ENCODE data around the gene APC. TPM values are rescaled to one million over a fixed set of nuclear protein-coding genes. Genes with fewer than 3 reads are reported as not detected.
A peak's percentile ranks its signal among the peaks of the same experiment; 100 is the strongest.

The APC gene
- total and polyA plus RNA-seq, 2 of the 13 experiments (the other 11 are each of a cell fraction or from before 2014, with no cell fraction given): 6.1 to 19.0 TPM

GRCh38 chr5:112737463-112738190 lies at the start of gene APC (continued):
- TF ChIP-seq, protein P1, sequence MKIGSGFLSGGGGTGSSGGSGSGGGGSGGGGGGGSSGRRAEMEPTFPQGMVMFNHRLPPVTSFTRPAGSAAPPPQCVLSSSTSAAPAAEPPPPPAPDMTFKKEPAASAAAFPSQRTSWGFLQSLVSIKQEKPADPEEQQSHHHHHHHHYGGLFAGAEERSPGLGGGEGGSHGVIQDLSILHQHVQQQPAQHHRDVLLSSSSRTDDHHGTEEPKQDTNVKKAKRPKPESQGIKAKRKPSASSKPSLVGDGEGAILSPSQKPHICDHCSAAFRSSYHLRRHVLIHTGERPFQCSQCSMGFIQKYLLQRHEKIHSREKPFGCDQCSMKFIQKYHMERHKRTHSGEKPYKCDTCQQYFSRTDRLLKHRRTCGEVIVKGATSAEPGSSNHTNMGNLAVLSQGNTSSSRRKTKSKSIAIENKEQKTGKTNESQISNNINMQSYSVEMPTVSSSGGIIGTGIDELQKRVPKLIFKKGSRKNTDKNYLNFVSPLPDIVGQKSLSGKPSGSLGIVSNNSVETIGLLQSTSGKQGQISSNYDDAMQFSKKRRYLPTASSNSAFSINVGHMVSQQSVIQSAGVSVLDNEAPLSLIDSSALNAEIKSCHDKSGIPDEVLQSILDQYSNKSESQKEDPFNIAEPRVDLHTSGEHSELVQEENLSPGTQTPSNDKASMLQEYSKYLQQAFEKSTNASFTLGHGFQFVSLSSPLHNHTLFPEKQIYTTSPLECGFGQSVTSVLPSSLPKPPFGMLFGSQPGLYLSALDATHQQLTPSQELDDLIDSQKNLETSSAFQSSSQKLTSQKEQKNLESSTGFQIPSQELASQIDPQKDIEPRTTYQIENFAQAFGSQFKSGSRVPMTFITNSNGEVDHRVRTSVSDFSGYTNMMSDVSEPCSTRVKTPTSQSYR (CRISPR knock-in tag; IDR thresholded peaks at IDR 0.05; ENCODE audit: borderline replicate concordance): peak; percentile 59; the same call in 1 of the 2 replicates
- TF ChIP-seq HDAC1 (CRISPR knock-in tag; IDR thresholded peaks at IDR 0.05): 0 out of 2 replicates have a peak, but pooled peaks have one; percentile 42
- peak; percentile 71 for TF ChIP-seq HNRNPLL (IDR thresholded peaks at IDR 0.05; ENCODE audit: low read depth, low read length, poor library complexity, severe bottlenecking)
- TF ChIP-seq NFYC (CRISPR knock-in tag; IDR thresholded peaks at IDR 0.05): peak; percentile 72
- peak; percentile 82 for TF ChIP-seq MAX (IDR thresholded peaks at IDR 0.05)
- 0 out of 2 replicates have a peak, but pooled peaks have one; percentile 19 for TF ChIP-seq KMT2B (CRISPR knock-in tag; IDR thresholded peaks at IDR 0.05)
- TF ChIP-seq ZNF788 (CRISPR knock-in tag; IDR thresholded peaks at IDR 0.05; ENCODE audit: borderline replicate concordance): peak; percentile 44; the same call in 1 of the 2 replicates
- TF ChIP-seq RAD51 (IDR thresholded peaks at IDR 0.05; ENCODE audit: borderline replicate concordance): peak; percentile 60
- 0 out of 2 replicates have a peak, but pooled peaks have one; percentile 35 for TF ChIP-seq ZNF564 (CRISPR knock-in tag; IDR thresholded peaks at IDR 0.05)
- TF ChIP-seq KMT2A (CRISPR knock-in tag; IDR thresholded peaks at IDR 0.05): 0 out of 2 replicates have a peak, but pooled peaks have one; percentile 22
- TF ChIP-seq PHF21A (CRISPR knock-in tag; IDR thresholded peaks at IDR 0.05): peak; percentile 48; the same call in 1 of the 2 replicates
- TF ChIP-seq, protein P2, sequence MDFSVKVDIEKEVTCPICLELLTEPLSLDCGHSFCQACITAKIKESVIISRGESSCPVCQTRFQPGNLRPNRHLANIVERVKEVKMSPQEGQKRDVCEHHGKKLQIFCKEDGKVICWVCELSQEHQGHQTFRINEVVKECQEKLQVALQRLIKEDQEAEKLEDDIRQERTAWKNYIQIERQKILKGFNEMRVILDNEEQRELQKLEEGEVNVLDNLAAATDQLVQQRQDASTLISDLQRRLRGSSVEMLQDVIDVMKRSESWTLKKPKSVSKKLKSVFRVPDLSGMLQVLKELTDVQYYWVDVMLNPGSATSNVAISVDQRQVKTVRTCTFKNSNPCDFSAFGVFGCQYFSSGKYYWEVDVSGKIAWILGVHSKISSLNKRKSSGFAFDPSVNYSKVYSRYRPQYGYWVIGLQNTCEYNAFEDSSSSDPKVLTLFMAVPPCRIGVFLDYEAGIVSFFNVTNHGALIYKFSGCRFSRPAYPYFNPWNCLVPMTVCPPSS (IDR thresholded peaks at IDR 0.05): no peak
- TF ChIP-seq KAT2B (IDR thresholded peaks at IDR 0.05; ENCODE audit: borderline replicate concordance, low read depth, low read length): no peak
- TF ChIP-seq IRX3 (CRISPR knock-in tag; IDR thresholded peaks at IDR 0.05; ENCODE audit: borderline replicate concordance, low read depth): no peak
- TF ChIP-seq ZNF33A (CRISPR knock-in tag; IDR thresholded peaks at IDR 0.05; ENCODE audit: borderline replicate concordance): no peak
- 0 out of 2 replicates have a peak, but pooled peaks have one; percentile 16 for TF ChIP-seq PITX1 (CRISPR knock-in tag; IDR thresholded peaks at IDR 0.05)
- peak; percentile 47; the same call in 1 of the 2 replicates for TF ChIP-seq TFE3 (CRISPR knock-in tag; IDR thresholded peaks at IDR 0.05)
- peak; percentile 89 for TF ChIP-seq ZNF687 (CRISPR knock-in tag; IDR thresholded peaks at IDR 0.05)
- 0 out of 2 replicates have a peak, but pooled peaks have one; percentile 51 for TF ChIP-seq ZNF619 (CRISPR knock-in tag; IDR thresholded peaks at IDR 0.05)
